ENCODE data around the gene PRR12.

PRR12 gene

DNA sequence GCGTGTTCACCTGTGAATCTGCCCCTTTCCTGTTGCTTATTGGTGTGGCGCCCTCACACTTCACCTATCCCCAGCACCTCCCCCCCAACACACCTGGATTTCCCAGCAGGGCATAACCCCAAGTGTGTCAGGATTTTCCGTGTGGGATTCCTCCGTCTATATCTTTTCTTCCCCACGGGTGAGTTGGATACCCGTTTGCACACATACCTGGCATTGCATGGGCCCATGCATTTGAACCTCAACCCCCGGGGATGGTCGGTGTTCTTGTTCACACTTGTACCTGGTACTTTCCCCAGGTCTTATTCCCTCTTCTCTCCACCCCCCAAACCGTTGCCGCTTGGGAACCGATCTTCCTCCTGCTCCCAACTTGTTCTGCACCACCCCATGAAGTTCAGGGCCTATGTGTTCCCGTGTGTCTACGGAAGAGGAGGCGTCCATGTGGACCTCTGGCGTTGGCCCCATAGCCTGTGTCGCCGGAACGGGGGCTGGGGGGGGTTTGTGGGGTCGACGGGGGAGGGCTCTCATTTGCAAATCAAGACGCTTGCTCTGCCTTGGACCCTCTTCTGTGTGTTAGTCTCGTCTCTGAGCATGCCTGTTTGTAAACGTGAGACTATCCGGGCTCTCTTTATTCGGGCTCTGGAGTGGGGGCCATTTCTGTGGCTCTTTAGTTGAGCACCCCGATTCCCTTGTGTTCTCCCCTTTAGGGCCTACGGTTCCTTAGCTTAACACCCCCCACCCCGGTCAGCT, 1.7 kb downstream of the PRR12 start:
- DNase-seq (ENCODE audit: low read depth in 2 of 2, low spot score in 1 of 2), result no peak

DNA sequence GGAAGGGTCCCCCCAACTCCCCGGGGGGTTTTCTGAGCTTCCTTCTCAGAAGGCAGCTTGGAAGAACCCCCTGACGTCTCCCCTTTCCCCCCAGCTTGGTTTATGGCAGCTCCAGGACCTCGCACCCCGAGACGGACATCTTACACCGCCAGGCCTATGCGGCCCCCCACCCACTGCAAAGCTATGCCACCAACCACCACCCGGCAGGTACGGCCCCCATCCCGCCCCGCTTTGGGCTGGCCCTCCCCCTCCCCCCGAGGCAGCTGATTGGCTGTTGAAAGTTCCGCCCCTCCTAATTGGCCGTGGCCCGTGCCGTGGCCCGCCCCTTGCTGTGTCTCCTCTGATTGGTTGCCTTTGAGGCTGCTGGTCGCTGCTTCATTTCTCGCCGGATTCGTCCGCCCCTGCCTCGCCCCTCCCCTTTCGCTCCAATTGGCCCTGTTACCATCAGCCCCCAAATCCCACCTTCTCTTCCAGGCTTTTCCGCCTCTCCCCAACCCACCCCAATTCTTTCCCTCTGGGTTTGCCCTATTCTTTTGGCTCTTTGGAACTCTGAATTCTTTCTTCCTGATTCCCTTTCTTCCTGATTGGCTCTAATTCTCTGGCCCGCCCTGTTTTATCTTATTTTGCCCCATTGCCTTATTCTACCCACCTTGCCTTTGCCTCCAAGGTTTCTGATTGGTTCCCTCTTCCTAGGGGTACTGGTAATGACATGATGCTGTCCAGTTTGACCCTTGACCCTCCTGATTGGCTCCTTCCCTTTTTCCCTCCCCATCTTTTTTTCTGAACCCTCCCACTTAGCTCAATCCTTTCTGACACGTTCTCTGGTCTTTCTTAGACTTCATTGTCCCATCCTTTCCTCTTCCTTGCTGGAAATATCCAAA, 2.5 kb downstream of the PRR12 start:
- peak; percentile 84 to 88 for DNase-seq (ENCODE audit: low read depth in 2 of 2, low spot score in 1 of 2)

DNA sequence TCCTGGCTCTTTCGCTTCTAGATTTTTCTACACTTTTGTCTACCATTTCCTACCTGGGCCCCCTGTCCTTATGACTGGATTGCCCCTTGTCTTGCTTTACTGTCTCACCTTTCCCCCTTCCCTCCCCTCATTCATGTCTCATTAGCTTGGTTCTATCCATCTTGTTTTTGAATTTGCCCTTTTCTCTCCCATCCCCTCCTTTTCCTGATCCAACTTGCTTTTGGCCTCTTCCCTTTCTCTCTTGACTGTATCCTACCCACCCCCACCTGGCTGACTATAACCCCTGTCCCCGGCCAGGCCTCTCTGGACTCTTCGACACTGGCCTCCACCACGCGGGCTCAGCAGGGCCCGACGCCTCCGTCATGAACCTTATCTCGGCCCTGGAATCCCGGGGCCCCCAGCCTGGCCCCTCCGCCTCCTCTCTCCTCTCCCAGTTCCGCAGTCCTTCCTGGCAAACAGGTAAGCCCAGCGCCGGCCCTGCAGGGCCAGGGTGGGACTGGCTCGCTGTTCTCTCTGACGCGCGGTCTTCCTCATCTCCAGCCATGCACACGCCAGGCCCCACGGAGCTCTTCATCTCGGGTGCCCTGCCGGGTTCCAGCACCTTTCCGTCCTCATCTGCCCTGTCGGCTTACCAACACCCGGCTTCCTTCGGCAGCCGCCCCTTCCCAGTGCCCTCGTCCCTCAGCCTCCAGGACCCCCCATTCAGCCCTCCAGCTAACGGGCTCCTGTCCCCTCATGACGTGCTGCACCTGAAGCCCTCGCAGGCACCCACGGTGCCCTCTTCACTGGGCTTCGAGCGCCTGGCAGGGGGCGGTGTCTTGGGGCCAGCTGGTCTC, 3.4 kb downstream of the PRR12 start:
- no peak for DNase-seq (ENCODE audit: low read depth in 2 of 2, low spot score in 1 of 2)

DNA sequence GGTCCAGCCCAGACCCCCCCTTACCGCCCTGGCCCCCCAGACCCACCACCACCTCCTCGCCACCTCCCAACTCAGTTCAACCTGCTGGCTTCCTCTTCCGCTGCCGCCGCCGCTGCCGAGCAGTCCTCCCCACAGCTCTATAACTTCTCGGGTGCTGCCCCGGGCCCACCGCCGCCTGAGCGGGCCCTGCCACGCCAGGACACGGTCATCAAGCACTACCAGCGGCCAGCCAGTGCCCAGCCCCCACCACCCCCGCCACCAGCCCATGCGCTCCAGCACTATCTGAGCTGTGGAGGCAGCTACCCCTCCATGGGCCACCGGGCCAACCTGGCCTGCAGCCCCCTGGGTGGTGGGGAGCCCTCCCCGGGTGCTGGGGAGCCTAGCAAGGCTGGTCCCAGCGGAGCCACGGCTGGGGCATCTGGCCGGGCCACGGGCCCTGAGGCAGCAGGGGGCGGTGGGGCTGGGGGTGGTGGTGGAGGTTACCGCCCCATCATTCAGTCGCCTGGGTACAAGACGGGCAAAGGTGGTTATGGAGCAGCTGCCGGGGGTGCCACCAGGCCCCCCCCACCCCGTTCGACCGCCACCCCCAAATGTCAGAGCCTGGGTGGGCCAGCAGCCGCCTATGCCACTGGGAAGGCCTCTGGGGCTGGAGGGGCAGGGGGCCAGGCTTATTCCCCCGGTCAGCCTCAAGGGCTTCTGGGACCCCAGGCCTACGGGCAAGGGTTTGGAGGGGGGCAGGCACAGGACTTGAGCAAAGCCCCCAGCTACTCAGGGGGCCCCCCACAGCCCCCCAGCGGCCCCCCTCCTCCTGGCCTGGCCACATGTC, 4.2 kb downstream of the PRR12 start:
- DNase-seq (ENCODE audit: low read depth in 2 of 2, low spot score in 1 of 2), result no peak

DNA sequence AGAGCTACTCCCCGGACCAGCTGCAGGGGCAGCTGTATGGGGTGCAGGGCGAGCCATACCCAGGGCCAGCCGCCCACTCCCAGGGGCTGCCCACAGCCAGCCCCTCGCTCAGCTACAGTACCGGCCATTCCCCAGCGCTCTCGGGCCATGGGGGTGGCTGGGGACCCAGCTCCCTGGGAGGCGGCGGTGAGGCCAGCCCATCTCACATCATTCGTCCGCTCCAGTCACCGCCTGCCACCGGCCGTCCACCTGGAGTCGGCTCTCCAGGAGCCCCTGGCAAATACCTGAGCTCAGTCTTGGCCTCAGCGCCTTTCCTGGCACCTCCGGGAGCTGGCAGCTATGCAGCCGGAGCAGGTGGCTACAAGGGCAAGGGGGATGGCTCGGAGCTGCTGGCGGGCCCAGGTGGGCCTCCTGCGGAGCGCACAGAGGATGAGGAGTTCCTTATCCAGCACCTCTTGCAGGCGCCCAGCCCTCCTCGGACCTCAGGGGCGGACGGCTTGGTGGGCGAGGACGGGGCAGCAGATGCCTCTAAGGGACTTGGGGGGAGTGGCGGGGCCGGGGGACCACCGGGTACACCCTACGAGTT, 4.9 kb downstream of the PRR12 start:
- no peak for DNase-seq (ENCODE audit: low read depth in 2 of 2, low spot score in 1 of 2)

DNA sequence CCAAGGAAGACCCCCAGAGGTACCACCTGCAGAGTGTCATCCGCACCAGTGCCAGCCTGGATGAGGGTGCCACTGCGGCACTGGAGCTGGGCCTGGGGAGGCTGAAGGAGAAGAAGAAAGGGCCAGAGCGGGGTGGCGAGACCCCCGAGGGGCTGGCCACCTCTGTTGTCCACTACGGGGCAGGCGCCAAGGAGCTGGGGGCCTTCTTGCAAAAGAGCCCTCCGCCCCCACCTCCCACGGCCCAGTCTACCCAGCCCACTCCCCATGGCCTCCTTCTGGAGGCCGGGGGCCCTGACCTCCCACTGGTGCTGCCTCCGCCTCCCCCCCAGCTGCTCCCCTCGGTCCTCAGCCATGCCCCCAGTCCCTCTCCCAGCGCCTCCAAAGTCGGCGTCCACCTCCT, 5.4 kb downstream of the PRR12 start:
- no peak for DNase-seq (ENCODE audit: low read depth in 2 of 2, low spot score in 1 of 2)

DNA sequence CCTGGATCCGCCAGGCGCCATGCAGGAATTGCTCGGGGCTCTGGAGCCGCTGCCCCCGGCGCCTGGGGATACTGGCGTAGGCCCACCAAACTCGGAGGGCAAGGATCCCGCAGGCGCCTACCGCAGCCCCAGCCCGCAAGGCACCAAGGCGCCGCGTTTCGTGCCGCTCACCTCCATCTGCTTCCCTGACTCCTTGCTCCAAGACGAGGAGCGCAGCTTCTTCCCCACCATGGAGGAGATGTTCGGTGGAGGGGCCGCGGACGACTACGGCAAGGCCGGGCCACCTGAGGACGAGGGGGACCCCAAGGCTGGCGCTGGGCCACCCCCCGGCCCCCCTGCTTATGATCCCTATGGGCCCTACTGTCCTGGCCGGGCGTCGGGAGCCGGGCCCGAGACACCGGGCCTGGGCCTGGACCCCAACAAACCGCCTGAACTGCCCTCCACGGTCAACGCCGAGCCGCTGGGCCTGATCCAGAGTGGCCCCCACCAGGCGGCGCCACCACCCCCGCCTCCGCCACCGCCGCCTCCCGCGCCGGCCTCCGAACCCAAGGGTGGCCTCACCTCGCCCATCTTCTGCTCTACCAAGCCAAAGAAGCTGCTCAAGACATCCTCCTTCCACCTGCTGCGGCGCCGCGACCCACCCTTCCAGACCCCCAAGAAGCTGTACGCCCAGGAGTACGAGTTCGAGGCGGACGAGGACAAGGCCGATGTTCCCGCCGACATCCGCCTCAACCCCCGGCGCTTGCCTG, 6.1 kb downstream of the PRR12 start:
- DNase-seq (ENCODE audit: low read depth in 2 of 2, low spot score in 1 of 2), result no peak

DNA sequence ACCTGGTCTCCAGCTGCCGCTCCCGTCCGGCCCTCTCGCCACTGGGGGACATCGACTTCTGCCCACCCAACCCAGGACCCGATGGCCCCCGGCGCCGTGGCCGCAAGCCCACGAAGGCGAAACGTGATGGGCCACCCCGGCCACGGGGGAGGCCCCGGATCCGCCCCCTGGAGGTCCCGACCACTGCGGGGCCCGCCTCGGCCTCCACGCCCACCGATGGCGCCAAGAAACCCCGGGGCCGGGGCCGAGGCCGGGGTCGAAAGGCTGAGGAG, 6.7 kb downstream of the PRR12 start:
- no peak for DNase-seq (ENCODE audit: low read depth in 2 of 2, low spot score in 1 of 2)

DNA sequence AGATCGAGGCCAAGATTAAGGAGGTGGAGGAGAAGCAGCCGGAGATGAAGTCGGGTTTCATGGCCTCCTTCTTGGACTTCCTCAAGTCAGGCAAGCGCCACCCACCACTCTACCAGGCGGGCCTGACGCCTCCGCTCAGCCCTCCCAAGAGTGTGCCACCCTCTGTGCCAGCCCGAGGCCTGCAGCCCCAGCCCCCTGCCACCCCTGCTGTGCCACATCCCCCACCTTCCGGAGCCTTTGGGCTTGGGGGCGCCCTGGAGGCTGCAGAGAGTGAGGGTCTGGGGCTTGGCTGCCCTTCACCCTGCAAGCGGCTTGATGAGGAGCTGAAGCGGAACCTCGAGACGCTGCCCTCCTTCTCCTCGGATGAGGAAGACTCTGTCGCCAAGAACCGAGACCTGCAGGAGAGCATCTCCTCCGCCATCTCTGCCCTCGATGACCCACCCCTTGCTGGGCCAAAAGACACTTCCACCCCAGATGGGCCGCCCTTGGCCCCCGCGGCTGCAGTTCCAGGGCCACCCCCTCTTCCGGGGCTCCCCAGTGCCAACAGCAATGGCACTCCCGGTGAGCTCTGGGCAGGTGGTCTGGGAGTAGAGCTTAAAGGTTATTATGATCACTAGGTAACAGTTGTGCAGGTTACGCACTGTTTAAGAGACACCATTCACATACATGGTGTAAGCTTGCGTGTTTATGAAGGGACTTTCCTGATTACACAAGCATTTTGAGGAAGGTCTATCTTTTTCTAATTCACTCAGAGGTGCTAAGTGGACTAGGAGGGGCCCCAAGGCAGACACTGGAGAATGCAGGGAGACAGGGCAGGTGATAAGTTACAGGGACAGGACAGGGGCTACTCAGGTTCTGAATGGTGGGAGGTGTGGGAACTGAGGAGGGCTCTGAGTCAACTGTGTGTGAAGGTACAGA, 8.7 kb downstream of the PRR12 start:
- no peak for DNase-seq (ENCODE audit: low read depth in 2 of 2, low spot score in 1 of 2)

DNA sequence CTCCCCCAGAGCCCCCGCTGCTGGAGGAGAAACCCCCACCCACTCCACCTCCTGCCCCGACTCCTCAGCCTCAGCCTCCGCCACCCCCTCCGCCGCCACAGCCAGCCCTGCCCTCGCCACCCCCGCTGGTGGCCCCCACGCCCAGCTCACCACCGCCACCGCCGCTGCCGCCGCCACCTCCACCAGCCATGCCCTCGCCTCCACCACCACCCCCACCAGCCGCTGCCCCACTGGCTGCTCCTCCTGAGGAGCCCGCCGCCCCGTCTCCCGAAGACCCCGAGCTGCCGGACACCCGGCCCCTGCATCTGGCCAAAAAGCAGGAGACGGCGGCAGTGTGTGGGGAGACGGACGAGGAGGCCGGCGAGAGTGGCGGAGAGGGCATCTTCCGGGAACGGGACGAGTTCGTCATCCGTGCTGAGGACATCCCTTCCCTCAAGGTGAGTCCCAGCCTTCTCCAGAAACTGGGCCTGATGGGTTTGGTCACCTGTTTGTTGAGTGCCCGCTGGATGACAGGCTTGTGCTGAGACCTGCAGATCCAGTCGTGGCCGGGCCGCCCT, 10.6 kb downstream of the PRR12 start:
- no peak for DNase-seq (ENCODE audit: low read depth in 2 of 2, low spot score in 1 of 2)

DNA sequence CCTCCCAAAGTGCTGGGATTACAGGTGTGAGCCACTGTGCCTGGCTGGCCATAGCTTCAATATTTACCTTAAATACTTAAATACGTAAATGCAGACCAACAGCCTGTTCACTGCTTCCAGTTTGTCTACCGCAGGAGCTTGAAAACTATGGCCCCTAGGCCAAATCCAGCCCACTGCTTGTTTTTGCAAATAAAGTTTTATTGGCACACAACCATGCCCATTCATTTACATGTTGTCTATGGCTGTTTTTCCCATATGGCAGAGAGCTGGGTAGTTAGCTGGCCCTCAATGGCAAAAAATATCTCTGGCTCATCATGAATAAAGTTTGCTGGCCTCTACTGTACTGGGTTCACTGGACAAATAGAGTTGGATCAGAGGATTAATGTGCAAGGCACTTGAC, 11.8 kb downstream of the PRR12 start:
- no peak for DNase-seq (ENCODE audit: low read depth in 2 of 2, low spot score in 1 of 2)

DNA sequence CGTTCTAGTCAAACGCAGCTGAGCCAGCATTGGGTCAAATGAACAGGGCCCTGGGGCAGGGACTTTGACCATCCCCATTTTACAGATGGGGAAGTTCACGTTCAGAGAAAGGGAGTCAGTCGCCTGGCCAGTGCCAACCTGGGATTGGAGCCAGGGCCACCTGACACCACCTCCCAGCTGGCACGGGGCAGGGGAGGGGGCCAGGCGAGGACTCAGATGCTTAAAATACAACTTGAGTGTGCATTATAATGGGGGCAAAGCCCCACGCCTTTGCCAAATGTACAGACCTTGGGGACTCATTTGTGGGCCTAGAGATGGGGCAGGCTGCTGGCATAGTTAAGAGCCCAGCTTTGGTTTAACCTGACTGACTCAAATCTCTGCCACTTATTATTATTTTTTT, 14.6 kb downstream of the PRR12 start:
- DNase-seq (ENCODE audit: low read depth in 2 of 2, low spot score in 1 of 2), result no peak

DNA sequence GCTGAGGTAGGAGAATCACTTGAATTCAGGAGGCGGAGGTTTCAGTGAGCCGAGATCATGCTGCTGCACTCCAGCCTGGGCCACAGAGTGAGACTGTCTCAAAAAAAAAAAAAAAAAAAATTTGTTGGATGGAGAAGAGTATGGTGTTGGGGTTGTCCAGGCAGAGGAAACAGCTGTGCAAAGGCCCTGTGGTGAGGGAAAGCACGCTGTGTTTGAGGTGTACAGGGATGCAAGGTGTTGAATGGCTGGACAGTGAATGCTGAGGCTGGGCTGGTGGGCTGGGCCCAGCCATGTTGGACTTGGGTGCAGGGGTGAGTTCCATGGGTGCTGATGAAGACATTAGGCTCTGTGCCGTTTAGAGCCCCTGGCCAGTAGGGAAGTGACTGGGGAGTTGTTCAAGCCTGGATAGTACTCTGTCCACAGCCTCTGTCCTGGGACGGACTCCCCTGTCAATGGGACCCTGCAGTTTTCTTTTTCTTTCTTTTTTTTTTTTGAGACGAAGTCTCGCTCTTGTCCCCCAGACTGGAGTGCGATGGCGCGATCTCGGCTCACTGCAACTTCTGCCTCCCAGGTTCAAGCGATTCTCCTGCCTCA, 18.6 kb downstream of the PRR12 start:
- no peak for DNase-seq (ENCODE audit: low read depth in 2 of 2, low spot score in 1 of 2)

DNA sequence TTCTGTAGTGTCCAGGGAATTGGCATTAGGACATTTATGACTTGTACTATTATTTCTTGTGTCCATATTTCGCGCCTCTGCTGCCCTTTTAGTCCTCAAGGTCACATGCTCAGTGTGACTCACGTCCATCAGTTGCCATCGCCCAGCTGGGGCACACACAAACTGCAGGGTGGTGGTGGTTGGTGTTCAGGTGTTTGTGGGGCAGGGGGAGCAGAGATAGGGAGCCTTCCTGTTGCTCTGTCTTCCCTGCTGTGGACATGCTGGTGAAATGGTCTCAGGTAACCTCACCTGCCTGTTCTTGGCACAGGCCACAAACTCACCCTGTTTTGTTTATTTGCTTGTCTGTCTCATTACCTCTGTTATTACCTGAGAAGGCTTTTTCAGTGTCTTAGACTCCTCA, 22.4 kb downstream of the PRR12 start:
- no peak for DNase-seq (ENCODE audit: low read depth in 2 of 2, low spot score in 1 of 2)

DNA sequence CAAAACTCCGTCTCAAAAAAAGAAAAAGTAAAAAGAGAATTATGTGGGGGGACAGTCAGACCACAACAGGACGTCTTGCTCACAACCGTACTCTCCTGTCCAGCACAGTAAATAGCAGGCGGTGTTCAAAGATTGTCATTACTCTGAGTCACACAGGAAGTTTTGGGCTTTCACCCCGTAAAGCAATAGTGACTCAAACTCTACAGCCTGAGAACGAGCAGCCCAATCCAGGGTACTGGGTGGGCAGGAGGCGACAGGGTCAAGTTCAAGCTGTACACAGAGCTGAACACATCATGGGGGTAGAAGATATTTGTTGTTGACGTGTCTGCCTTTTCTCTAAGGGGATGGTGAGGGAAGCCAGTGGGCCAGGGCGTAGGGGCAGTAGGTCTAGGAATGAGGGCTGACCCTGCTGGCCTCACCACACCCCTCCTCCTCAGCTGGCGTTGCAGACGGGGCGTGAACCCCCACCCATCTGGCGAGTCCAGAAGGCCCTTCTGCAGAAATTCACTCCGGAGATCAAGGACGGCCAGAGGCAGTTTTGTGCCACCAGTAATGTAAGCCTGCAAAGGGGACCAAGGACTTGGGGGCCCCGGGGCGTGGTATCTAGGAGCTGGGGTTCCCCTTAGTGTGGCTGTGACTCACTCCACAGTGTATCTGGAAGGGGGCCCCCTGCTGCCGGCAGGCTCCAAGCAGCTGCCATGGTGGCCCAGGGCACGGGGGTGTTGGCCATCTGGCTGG, 23.3 kb downstream of the PRR12 start:
- DNase-seq (ENCODE audit: low read depth in 2 of 2, low spot score in 1 of 2), result no peak

DNA sequence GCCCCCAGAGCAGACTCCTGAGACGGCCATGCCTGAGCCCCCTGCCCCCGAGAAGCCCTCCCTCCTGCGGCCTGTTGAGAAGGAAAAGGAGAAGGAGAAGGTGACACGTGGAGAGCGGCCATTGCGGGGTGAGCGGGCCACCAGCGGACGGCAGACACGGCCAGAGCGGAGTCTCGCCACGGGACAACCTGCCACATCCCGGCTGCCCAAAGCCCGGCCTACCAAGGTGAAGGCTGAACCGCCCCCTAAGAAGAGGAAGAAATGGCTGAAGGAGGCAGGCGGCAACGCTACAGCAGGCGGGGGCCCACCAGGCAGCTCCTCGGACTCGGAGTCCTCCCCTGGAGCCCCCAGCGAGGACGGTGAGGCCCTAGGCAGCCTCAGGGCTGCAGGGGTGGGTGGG, 24.9 kb downstream of the PRR12 start:
- no peak for DNase-seq (ENCODE audit: low read depth in 2 of 2, low spot score in 1 of 2)

DNA sequence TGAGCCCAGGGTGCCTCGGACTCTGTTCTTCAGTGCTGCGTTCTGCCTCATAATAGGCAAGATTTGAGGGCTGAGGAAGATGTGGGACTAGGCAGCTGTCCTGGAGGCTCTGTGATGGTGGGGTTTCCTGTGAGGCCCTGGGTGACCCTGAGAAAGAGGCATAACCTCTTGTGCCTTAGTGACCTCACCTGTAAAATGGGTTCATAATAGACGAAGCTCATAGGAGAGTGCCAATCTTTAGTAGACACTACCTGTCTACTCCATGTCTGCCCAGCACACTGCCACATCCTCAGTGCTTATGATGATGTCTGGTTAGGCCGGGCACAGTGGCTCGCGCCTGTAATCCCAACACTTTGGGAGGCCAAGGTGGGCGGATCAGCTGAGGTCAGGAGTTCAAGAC, 25.6 kb downstream of the PRR12 start:
- no peak for DNase-seq (ENCODE audit: low read depth in 2 of 2, low spot score in 1 of 2)

DNA sequence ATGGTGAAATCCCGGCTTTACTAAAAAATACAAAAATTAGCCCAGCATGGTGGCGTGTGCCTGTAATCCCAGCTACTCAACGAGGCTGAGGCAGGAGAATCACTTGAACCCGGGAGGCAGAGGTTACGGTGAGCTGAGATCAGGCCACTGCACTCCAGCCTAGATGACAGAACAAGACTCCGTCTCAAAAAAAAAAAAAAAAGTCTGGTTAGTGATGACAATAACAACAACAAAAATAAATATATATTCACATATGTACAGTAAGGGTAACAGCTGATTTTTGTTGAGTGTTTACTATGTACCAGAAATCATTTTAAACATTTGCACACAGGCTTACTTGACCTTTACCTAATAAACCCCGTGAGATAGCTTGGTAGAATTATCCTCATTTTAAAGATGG, 26.0 kb downstream of the PRR12 start:
- no peak for DNase-seq (ENCODE audit: low read depth in 2 of 2, low spot score in 1 of 2)

Measured in stimulated activated CD8-positive, alpha-beta memory T cell treated with anti-CD3 and anti-CD28 coated beads, Interleukin-4, amount 100 ng/mL, for 4 hours (primary cell).